GM13977 (cell line): ENCODE results near the gene SSR1.

Source experiments
- DNase-seq: peaks from one replicate; pipeline ENCODE4 v3.0.0; 2012; ENCODE audit warnings: low spot score
- in situ Hi-C: fragments of 300-500 bp; cut with MboI; formaldehyde crosslinking; loops from one replicate; pipeline ENCODE4 v1.12.0; 2022; ENCODE audit warnings: low sequenced_read_pairs, low pct_unique_long_range_greater_than_20kb, mixed read lengths, inconsistent platforms; ENCODE audit not compliant: unreplicated experiment
- TF ChIP-seq, protein P1 (sequence below): IDR thresholded peaks from 2 replicates; pipeline ENCODE4 v1.5.1; 2012; ENCODE audit warnings: mild to moderate bottlenecking, control low read depth; ENCODE audit not compliant: insufficient read depth; ENCODE audit errors: extremely low read depth, missing control alignments

The SSR1 gene

DNA sequence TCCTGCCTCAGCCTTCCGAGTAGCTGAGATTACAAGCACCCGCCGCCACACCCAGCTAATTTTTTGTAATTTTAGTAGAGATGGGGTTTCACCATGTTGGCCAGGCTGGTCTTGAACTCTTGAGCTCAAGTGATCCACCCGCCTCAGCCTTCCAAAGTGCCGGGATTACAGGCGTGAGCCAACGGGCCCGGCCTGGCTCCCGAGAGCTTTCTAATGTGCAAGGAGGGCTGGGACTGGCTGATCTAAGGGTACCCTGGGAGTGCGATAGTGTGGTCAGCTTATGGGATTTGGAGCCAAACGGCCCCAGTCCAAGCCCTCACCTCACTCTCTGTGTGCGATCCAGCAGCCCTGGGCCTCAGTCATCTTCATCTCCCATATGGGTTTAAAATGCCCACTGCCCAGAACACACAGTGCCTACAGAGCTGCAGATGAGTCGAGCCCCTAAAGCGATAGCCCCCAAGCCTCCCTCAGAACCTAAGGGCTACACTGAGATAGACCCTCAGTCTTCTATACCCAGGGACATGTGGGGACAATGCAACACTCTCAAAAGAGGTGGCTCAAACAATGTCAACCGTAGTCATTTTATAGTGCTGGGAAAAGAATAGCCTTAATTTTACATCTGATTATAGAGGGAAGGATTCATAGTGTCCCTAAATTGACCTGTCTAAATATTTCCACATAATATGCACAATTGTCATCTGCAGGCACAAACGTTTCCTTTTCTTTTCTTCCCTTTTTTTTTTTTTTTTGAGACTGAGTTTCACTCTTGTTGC lies 50.1 kb downstream of the SSR1 start:
- TF ChIP-seq, protein P1, sequence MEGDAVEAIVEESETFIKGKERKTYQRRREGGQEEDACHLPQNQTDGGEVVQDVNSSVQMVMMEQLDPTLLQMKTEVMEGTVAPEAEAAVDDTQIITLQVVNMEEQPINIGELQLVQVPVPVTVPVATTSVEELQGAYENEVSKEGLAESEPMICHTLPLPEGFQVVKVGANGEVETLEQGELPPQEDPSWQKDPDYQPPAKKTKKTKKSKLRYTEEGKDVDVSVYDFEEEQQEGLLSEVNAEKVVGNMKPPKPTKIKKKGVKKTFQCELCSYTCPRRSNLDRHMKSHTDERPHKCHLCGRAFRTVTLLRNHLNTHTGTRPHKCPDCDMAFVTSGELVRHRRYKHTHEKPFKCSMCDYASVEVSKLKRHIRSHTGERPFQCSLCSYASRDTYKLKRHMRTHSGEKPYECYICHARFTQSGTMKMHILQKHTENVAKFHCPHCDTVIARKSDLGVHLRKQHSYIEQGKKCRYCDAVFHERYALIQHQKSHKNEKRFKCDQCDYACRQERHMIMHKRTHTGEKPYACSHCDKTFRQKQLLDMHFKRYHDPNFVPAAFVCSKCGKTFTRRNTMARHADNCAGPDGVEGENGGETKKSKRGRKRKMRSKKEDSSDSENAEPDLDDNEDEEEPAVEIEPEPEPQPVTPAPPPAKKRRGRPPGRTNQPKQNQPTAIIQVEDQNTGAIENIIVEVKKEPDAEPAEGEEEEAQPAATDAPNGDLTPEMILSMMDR = no peak
- in situ Hi-C loops = no loop called here
- DNase-seq = no peak

GRCh38 chr6:7261852-7262461 lies 51.0 kb downstream of the SSR1 start:
- DNase-seq = no peak

DNA sequence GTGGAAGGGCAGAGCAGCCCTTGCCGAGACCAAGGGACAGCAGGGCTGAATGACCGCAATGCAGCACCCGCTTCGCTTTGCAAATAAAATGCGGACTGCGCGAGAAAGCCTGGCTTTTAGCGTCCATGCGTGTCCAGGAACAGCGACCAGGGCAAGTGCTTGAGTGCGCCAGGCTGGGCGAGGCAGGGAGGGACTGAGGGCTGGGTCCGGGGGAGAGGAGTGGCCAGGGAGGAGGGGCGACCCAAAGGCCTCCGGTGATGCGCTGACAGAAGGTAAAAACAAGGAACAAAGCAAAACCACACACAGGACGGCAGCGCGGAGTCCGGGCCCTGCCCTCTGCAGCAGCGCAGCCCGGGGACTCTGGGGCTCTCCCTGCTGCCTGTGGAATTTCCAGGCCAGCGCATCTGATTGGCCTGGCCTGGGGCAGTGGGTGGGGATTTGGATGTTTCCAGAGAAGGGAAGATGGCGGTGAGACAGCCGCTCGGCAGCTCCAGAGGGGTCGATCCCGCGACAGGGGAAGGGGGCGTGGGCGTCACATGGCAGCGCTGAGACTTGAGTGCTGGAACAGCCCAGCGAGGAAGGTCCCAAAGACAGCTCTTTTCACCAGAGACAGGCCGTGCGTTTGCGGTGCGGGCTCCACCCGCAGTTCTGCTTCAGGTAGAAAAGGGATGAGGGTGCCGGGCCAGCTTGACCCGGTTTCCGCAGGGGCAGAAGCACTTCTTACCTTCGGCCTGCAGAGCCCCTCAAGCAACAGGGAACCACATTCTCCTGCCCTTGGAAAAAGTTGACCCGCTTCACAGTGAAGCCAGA lies 51.8 kb downstream of the SSR1 start:
- DNase-seq = peak; percentile 79
- TF ChIP-seq, protein P1 = no peak

More at GRCh38 chr6:7261852-7262461, 51.0 kb downstream of the SSR1 start:
- TF ChIP-seq, protein P1 = no peak
- in situ Hi-C loops = no loop called here

GRCh38 chr6:7260291-7261031 lies 52.5 kb downstream of the SSR1 start:
- TF ChIP-seq, protein P1 = no peak
- DNase-seq = no peak
- in situ Hi-C loops = no loop called here

More for the DNA sequence above, 51.8 kb downstream of the SSR1 start:
- in situ Hi-C loops = no loop called here

DNA sequence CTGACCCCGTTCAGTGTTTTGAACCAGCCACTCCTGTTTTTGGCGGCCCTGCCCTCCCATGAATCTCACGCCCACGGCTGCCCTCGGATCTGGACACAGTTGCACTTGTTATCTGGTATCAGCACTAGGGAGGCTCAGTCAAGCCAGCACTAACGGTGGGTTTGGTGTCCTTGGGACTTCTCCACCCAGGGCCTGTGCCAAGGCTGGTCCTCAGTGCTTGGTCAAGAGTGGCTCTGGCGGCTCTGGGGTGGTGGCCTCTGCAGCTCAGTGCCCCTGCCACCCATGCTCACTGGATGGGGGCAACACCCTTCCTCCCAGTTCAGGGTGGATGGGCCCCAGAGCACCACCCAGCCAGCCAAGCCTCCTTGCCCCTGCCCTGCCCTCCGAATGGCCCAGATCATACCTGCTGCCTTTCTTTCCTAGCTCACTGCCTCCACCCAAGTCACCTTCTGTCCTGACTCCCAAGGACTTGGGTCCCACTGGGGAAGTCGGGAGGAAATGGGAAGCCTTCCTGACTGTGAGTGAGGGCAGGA lies 54.7 kb downstream of the SSR1 start:
- TF ChIP-seq, protein P1 = no peak
- DNase-seq = no peak
- in situ Hi-C loops = no loop called here
